RWPE2 (cell line): ENCODE results near the gene GCN1.

Source experiments
- ATAC-seq: fragments of 200-7000 bp; cut with Tn5 transposase; 3 replicates; pipeline ENCODE4 v1.9.1; 2021; ENCODE audit warnings: low read depth
- DNase-seq: peaks from one replicate; pipeline ENCODE4 v3.0.0-alpha.2; 2020; ENCODE audit warnings: low spot score
- H3K27ac ChIP-seq: fragments of 450-650 bp; 2 replicates; pipeline ENCODE4 v1.5.1; 2017; ENCODE audit warnings: mild to moderate bottlenecking; ENCODE audit not compliant: poor library complexity, severe bottlenecking
- H3K27me3 ChIP-seq: fragments of 250-450 bp; sonication (Bioruptor Pico); 2 replicates; pipeline ENCODE4 v1.5.1; 2021; ENCODE audit warnings: mild to moderate bottlenecking, moderate library complexity; ENCODE audit not compliant: insufficient read depth, poor library complexity, severe bottlenecking
- H3K36me3 ChIP-seq: fragments of 250-450 bp; sonication (Bioruptor Pico); 2 replicates; pipeline ENCODE4 v1.5.1; 2020; ENCODE audit warnings: low read depth, mild to moderate bottlenecking, moderate library complexity
- H3K4me1 ChIP-seq: fragments of 250-450 bp; sonication (Bioruptor Pico); 2 replicates; pipeline ENCODE4 v1.5.1; 2021; ENCODE audit warnings: mild to moderate bottlenecking, moderate library complexity; ENCODE audit not compliant: insufficient read depth, poor library complexity, severe bottlenecking
- H3K4me3 ChIP-seq: fragments of 250-450 bp; sonication (Bioruptor Pico); 2 replicates; pipeline ENCODE4 v1.5.1; 2021; ENCODE audit warnings: mild to moderate bottlenecking, moderate library complexity; ENCODE audit not compliant: severe bottlenecking
- H3K9me3 ChIP-seq: fragments of 250-450 bp; sonication (Bioruptor Pico); 2 replicates; pipeline ENCODE4 v1.5.1; 2021; ENCODE audit warnings: mild to moderate bottlenecking, moderate library complexity; ENCODE audit not compliant: severe bottlenecking
- CTCF ChIP-seq: fragments of 450-650 bp; IDR thresholded peaks from one replicate; pipeline ENCODE4 v1.5.1; 2017; ENCODE audit warnings: mild to moderate bottlenecking, moderate library complexity; ENCODE audit not compliant: poor library complexity, severe bottlenecking

The GCN1 gene

GRCh38 chr12:120134307-120134980, 60.1 kb downstream of the GCN1 start:
- peaks cover 98% of the 10 kb centered on the region for H3K36me3 ChIP-seq
- no peaks in the 10 kb centered on the region for H3K4me1 ChIP-seq
- DNase-seq (no peak), ATAC-seq (no peak)
- H3K9me3 ChIP-seq = no peaks in the 10 kb centered on the region
- H3K4me3 ChIP-seq = no peak overlapping the region
- no peak for TF ChIP-seq CTCF
- H3K27ac ChIP-seq = no peak overlapping the region
- H3K27me3 ChIP-seq = no peaks in the 10 kb centered on the region

- no peaks in the 10 kb centered on the region for H3K9me3 ChIP-seq
- H3K27me3 ChIP-seq = no peaks in the 10 kb centered on the region
- DNase-seq (no peak), ATAC-seq (no peak)
- H3K36me3 ChIP-seq = peaks cover 96% of the 10 kb centered on the region
- no peak overlapping the region for H3K4me3 ChIP-seq
- no peaks in the 10 kb centered on the region for H3K4me1 ChIP-seq
- H3K27ac ChIP-seq = no peak overlapping the region
- no peak for TF ChIP-seq CTCF
Observed at GRCh38 chr12:120132863-120133385, 61.6 kb downstream of the GCN1 start.

DNA sequence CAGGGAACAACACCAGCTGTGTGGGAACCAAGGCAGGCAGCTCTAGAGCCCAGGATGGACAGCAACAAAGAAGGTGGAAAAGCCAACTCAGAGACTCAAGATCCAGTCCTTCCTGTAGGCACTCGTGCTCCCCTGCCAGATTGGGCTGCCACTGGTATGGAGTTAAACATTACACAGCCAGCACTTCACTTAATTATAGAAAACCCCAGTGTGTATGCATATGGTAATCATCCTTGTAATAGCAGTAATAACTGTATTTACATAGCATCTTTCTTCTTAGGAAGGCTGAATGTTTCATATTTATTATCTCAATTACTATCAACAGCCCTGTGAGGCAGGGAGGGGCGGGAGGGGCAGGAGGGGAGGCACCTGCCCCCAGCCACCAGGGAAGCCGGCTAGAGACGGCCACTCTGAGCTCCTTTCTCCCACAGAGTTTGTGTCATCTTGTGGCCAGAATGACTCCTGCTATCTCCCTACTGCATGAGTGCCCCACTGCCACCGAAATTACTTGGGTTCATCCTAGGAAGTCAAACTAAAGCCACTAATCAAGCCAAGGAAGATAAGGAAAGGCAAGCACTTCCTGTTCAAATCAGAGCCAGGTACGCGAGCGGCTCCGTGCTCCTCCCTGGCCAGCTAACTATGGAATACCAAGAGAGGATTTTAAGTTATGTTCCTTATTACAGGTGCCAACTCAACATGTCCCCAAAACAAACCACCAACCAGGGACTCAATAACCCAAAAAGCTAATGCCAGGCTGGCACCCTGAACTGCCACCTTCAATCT, 62.3 kb downstream of the GCN1 start:
- no peak for TF ChIP-seq CTCF
- no peak for DNase-seq
- no peaks in the 10 kb centered on the region for H3K9me3 ChIP-seq
- no peaks in the 10 kb centered on the region for H3K4me1 ChIP-seq
- no peak overlapping the region for H3K4me3 ChIP-seq
- ATAC-seq = no peak
- H3K27me3 ChIP-seq = no peaks in the 10 kb centered on the region
- no peak overlapping the region for H3K27ac ChIP-seq
- peaks cover 96% of the 10 kb centered on the region for H3K36me3 ChIP-seq

DNA sequence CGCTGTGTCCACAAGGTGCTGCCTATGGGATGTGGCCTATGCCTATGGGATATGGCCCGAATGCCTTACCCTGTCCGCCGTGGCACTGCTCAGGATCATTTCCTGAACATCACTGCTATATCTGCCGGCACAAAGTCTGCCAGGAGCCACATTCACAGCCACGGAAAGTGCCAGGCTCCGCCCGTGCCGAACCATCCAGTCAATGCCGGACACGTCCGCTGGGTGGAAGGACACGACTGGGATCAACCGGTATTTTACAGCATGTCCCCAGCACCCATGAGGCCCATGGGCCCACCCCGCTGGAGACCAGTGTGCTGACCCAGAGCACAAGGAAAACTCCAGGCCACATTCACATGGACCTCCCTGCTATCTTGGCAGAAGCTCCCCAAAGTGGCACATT, 63.4 kb downstream of the GCN1 start:
- H3K27me3 ChIP-seq = no peaks in the 10 kb centered on the region
- DNase-seq (no peak), ATAC-seq (no peak)
- peaks cover 94% of the 10 kb centered on the region for H3K36me3 ChIP-seq
- no peak overlapping the region for H3K27ac ChIP-seq
- no peak for TF ChIP-seq CTCF
- no peaks in the 10 kb centered on the region for H3K4me1 ChIP-seq
- no peaks in the 10 kb centered on the region for H3K9me3 ChIP-seq
- no peak overlapping the region for H3K4me3 ChIP-seq
